GM06990 (cell line): ENCODE measurements around the gene PI4K2A.

Experiments
- DNase-seq: peaks from one replicate; pipeline ENCODE4 v3.0.0-alpha.2; 2011; ENCODE audit not compliant: insufficient read length; ENCODE audit errors: extremely low read depth
- H3K27me3 ChIP-seq: replicated peaks from 2 replicates; pipeline ENCODE4 v1.6.0; 2011; ENCODE audit warnings: low read length; ENCODE audit not compliant: control insufficient read depth, insufficient read depth
- H3K36me3 ChIP-seq: 2 replicates; pipeline ENCODE4 v1.5.1; 2011; ENCODE audit warnings: low read length; ENCODE audit not compliant: control insufficient read depth, insufficient read depth
- H3K4me3 ChIP-seq: replicated peaks from 2 replicates; pipeline ENCODE4 v1.5.1; 2011; ENCODE audit warnings: low read depth, mild to moderate bottlenecking, control low read depth, low read length
- CTCF ChIP-seq: IDR thresholded peaks from 2 replicates; pipeline ENCODE4 v1.5.1; 2011; ENCODE audit warnings: low read length, control low read depth, mild to moderate bottlenecking, inconsistent platforms; ENCODE audit not compliant: insufficient read depth, poor library complexity, severe bottlenecking

PI4K2A gene

GRCh38 chr10:97598407-97599271 lies 41.8 kb upstream of the PI4K2A start:
- H3K36me3 ChIP-seq: no peaks in the 10 kb centered on the region
- DNase-seq: no peak
- TF ChIP-seq CTCF: no peak
- H3K27me3 ChIP-seq: no peaks in the 10 kb centered on the region; the same call in 1 of the 2 replicates
- no peak overlapping the region for H3K4me3 ChIP-seq

- no peaks in the 10 kb centered on the region; the same call in 1 of the 2 replicates for H3K27me3 ChIP-seq
- no peaks in the 10 kb centered on the region for H3K36me3 ChIP-seq
- TF ChIP-seq CTCF: no peak
These were observed 41.2 kb upstream of the PI4K2A start for GRCh38 chr10:97599272-97599619.

GRCh38 chr10:97600616-97601015 lies 39.9 kb upstream of the PI4K2A start:
- no peaks in the 10 kb centered on the region; the same call in 1 of the 2 replicates for H3K27me3 ChIP-seq
- no peak for TF ChIP-seq CTCF
- H3K4me3 ChIP-seq: no peak overlapping the region
- no peak for DNase-seq
- H3K36me3 ChIP-seq: no peaks in the 10 kb centered on the region

More at GRCh38 chr10:97599272-97599619, 41.2 kb upstream of the PI4K2A start:
- DNase-seq: no peak
- H3K4me3 ChIP-seq: no peak overlapping the region

- Histone ChIP-seq H3K4me3 (no peak overlapping the region), H3K36me3 (no peaks in the 10 kb centered on the region), H3K27me3 (no peaks in the 10 kb centered on the region; the same call in 1 of the 2 replicates)
- TF ChIP-seq CTCF: no peak
- DNase-seq: no peak
These were observed 38.9 kb upstream of the PI4K2A start for GRCh38 chr10:97601268-97602215.

GRCh38 chr10:97607095-97607636 lies 33.3 kb upstream of the PI4K2A start:
- H3K36me3 ChIP-seq: no peaks in the 10 kb centered on the region
- no peak overlapping the region for H3K4me3 ChIP-seq
- DNase-seq: no peak
- no peaks in the 10 kb centered on the region for H3K27me3 ChIP-seq
- TF ChIP-seq CTCF: no peak
